ENCODE measurements around the gene MAD2L2.

MAD2L2 gene

GRCh38 chr1:11700601-11701467 is 19.9 kb upstream of the MAD2L2 start:
- peaks cover 14% of the 10 kb centered on the region for H3K4me1 Mint-ChIP-seq (ENCODE audit: low read depth)
- intact Hi-C loops (cut with micrococcal nuclease), result no loop called here
- peaks cover 36% of the 10 kb centered on the region for H3K27me3 Mint-ChIP-seq
- H3K27ac Mint-ChIP-seq, result no peak overlapping the region
- H3K4me3 Mint-ChIP-seq, result no peak overlapping the region
- H3K36me3 Mint-ChIP-seq (ENCODE audit: low read depth), result no peaks in the 10 kb centered on the region
- no peaks in the 10 kb centered on the region for H3K9me3 Mint-ChIP-seq

GRCh38 chr1:11697893-11698210 is 16.9 kb upstream of the MAD2L2 start:
- intact Hi-C loops (cut with micrococcal nuclease), result no loop called here
- no peak overlapping the region for H3K27ac Mint-ChIP-seq
- no peaks in the 10 kb centered on the region for H3K36me3 Mint-ChIP-seq (ENCODE audit: low read depth)
- H3K9me3 Mint-ChIP-seq, result no peaks in the 10 kb centered on the region
- no peak overlapping the region for H3K4me3 Mint-ChIP-seq
- peaks cover 10% of the 10 kb centered on the region for H3K4me1 Mint-ChIP-seq (ENCODE audit: low read depth)
- H3K27me3 Mint-ChIP-seq, result peaks cover 58% of the 10 kb centered on the region

- no peaks in the 10 kb centered on the region for H3K36me3 Mint-ChIP-seq (ENCODE audit: low read depth)
- H3K27ac Mint-ChIP-seq, result no peak overlapping the region
- H3K4me1 Mint-ChIP-seq (ENCODE audit: low read depth), result peaks cover 15% of the 10 kb centered on the region
- H3K4me3 Mint-ChIP-seq, result no peak overlapping the region
- H3K27me3 Mint-ChIP-seq, result peaks cover 63% of the 10 kb centered on the region
- H3K9me3 Mint-ChIP-seq, result no peaks in the 10 kb centered on the region
- intact Hi-C loops (cut with micrococcal nuclease), result no loop called here
These were observed 16.4 kb upstream of the MAD2L2 start for GRCh38 chr1:11697188-11697892.

- Mint-ChIP-seq H3K27me3 (peaks cover 66% of the 10 kb centered on the region), H3K4me1 (ENCODE audit: low read depth) (peaks cover 23% of the 10 kb centered on the region), H3K36me3 (ENCODE audit: low read depth) (no peaks in the 10 kb centered on the region), H3K27ac (no peak overlapping the region), H3K9me3 (no peaks in the 10 kb centered on the region), H3K4me3 (no peak overlapping the region)
- intact Hi-C loops (cut with micrococcal nuclease), result no loop called here
These were observed 14.9 kb upstream of the MAD2L2 start for GRCh38 chr1:11695861-11696260.

- H3K27me3 Mint-ChIP-seq, result peaks cover 80% of the 10 kb centered on the region
- no peaks in the 10 kb centered on the region for H3K36me3 Mint-ChIP-seq (ENCODE audit: low read depth)
- H3K9me3 Mint-ChIP-seq, result no peaks in the 10 kb centered on the region
- intact Hi-C loops (cut with micrococcal nuclease), result no loop called here
- no peak overlapping the region for H3K27ac Mint-ChIP-seq
- no peak overlapping the region for H3K4me3 Mint-ChIP-seq
- peaks cover 32% of the 10 kb centered on the region for H3K4me1 Mint-ChIP-seq (ENCODE audit: low read depth)
These were observed 13.0 kb upstream of the MAD2L2 start for GRCh38 chr1:11693917-11694316.

- Mint-ChIP-seq H3K4me1 (ENCODE audit: low read depth) (peaks cover 32% of the 10 kb centered on the region), H3K27ac (no peak overlapping the region), H3K27me3 (peaks cover 82% of the 10 kb centered on the region), H3K4me3 (no peak overlapping the region), H3K36me3 (ENCODE audit: low read depth) (no peaks in the 10 kb centered on the region), H3K9me3 (no peaks in the 10 kb centered on the region)
- intact Hi-C loops (cut with micrococcal nuclease), result no loop called here
These were observed 12.2 kb upstream of the MAD2L2 start for GRCh38 chr1:11693024-11693590.

GRCh38 chr1:11691928-11692711 is 11.2 kb upstream of the MAD2L2 start:
- no peaks in the 10 kb centered on the region for H3K36me3 Mint-ChIP-seq (ENCODE audit: low read depth)
- intact Hi-C loops (cut with micrococcal nuclease), result no loop called here
- peaks cover 84% of the 10 kb centered on the region for H3K27me3 Mint-ChIP-seq
- peak overlapping the region; percentile 2 for H3K27ac Mint-ChIP-seq
- H3K4me1 Mint-ChIP-seq (ENCODE audit: low read depth), result peaks cover 32% of the 10 kb centered on the region
- H3K4me3 Mint-ChIP-seq, result peak overlapping the region; percentile 45
- no peaks in the 10 kb centered on the region for H3K9me3 Mint-ChIP-seq

- Mint-ChIP-seq H3K27me3 (peaks cover 81% of the 10 kb centered on the region), H3K9me3 (no peaks in the 10 kb centered on the region), H3K27ac (peak within 1 kb of the TSS; percentile 2), H3K4me1 (ENCODE audit: low read depth) (peaks cover 32% of the 10 kb centered on the region), H3K36me3 (ENCODE audit: low read depth) (no peaks in the 10 kb centered on the region), H3K4me3 (peak within 1 kb of the TSS; percentile 49)
- intact Hi-C loops (cut with micrococcal nuclease), result no loop called here
These were observed 10.5 kb upstream of the MAD2L2 start, which contains the start of gene DRAXIN for GRCh38 chr1:11691302-11691914. Gene DRAXIN (plus strand): TSS chr1:11691710. CDS start chr1:11706259, 14,549 bp downstream.

- Mint-ChIP-seq H3K27me3 (peaks cover 80% of the 10 kb centered on the region), H3K4me3 (peak overlapping the region; percentile 49), H3K27ac (no peak overlapping the region), H3K9me3 (no peaks in the 10 kb centered on the region), H3K36me3 (ENCODE audit: low read depth) (no peaks in the 10 kb centered on the region), H3K4me1 (ENCODE audit: low read depth) (peaks cover 32% of the 10 kb centered on the region)
- intact Hi-C loops (cut with micrococcal nuclease), result no loop called here
These were observed 9.7 kb upstream of the MAD2L2 start for GRCh38 chr1:11690397-11691301.

GRCh38 chr1:11688506-11688905 is 7.6 kb upstream of the MAD2L2 start:
- H3K4me1 Mint-ChIP-seq (ENCODE audit: low read depth), result peaks cover 27% of the 10 kb centered on the region
- no peaks in the 10 kb centered on the region for H3K36me3 Mint-ChIP-seq (ENCODE audit: low read depth)
- no peak overlapping the region for H3K27ac Mint-ChIP-seq
- H3K4me3 Mint-ChIP-seq, result no peak overlapping the region
- intact Hi-C loops (cut with micrococcal nuclease), result no loop called here
- H3K27me3 Mint-ChIP-seq, result peaks cover 75% of the 10 kb centered on the region
- H3K9me3 Mint-ChIP-seq, result no peaks in the 10 kb centered on the region

- H3K9me3 Mint-ChIP-seq, result no peaks in the 10 kb centered on the region
- intact Hi-C loops (cut with micrococcal nuclease), result no loop called here
These were observed 4.3 kb upstream of the MAD2L2 start for GRCh38 chr1:11685210-11685752.

GRCh38 chr1:11684070-11684469 is 3.1 kb upstream of the MAD2L2 start:
- no peaks in the 10 kb centered on the region for H3K9me3 Mint-ChIP-seq
- H3K4me3 Mint-ChIP-seq, result no peak overlapping the region
- H3K27me3 Mint-ChIP-seq, result peaks cover 41% of the 10 kb centered on the region
- peaks cover 7% of the 10 kb centered on the region for H3K36me3 Mint-ChIP-seq (ENCODE audit: low read depth)
- no peak overlapping the region for H3K27ac Mint-ChIP-seq
- intact Hi-C loops (cut with micrococcal nuclease), result no loop called here
- peaks cover 13% of the 10 kb centered on the region for H3K4me1 Mint-ChIP-seq (ENCODE audit: low read depth)

More at GRCh38 chr1:11685210-11685752, 4.3 kb upstream of the MAD2L2 start:
- Mint-ChIP-seq H3K27ac (no peak overlapping the region), H3K4me1 (ENCODE audit: low read depth) (peaks cover 9% of the 10 kb centered on the region), H3K36me3 (ENCODE audit: low read depth) (peaks cover 7% of the 10 kb centered on the region), H3K4me3 (no peak overlapping the region), H3K27me3 (peaks cover 53% of the 10 kb centered on the region)

All from dendritic cell treated with granulocyte-macrophage colony-stimulating factor and Interleukin-4, amounts not matched to agents 40 ng/mL and 50 ng/mL, for 4 days (primary cell).